ACC112 (cell line): ENCODE results near the gene DALRD3.

Source experiments
- H2AFZ ChIP-seq: fragments of 200-600 bp; sonication (generic); one replicate; pipeline ENCODE4 v1.6.0; 2017; ENCODE audit warnings: antibody characterized with exemption, low read length; ENCODE audit not compliant: unreplicated experiment
- H3K27ac ChIP-seq: fragments of 200-600 bp; sonication (generic); 2 replicates; pipeline ENCODE4 v1.5.1; 2014; ENCODE audit warnings: low read depth, mild to moderate bottlenecking, antibody characterized with exemption, low read length, moderate library complexity
- H3K27me3 ChIP-seq: fragments of 200-600 bp; sonication (generic); 2 replicates; pipeline ENCODE4 v1.6.1; 2014; ENCODE audit warnings: mild to moderate bottlenecking, antibody characterized with exemption, low read length, moderate library complexity, mixed read lengths; ENCODE audit not compliant: insufficient read depth
- H3K36me3 ChIP-seq: fragments of 200-600 bp; sonication (generic); 2 replicates; pipeline ENCODE4 v1.6.1; 2016; ENCODE audit warnings: mild to moderate bottlenecking, antibody characterized with exemption, low read length, moderate library complexity, mixed read lengths; ENCODE audit not compliant: insufficient read depth
- H3K4me1 ChIP-seq: fragments of 200-600 bp; sonication (generic); one replicate; pipeline ENCODE4 v1.6.1; 2016; ENCODE audit warnings: low read length, mixed read lengths; ENCODE audit not compliant: insufficient read depth, unreplicated experiment, control insufficient read depth
- H3K4me3 ChIP-seq: fragments of 200-600 bp; sonication (generic); 2 replicates; pipeline ENCODE4 v1.5.1; 2014; ENCODE audit warnings: mild to moderate bottlenecking, low read depth, low read length
- H3K79me2 ChIP-seq: fragments of 200-600 bp; sonication (generic); one replicate; pipeline ENCODE4 v1.6.0; 2016; ENCODE audit warnings: low read length; ENCODE audit not compliant: control insufficient read depth, unreplicated experiment, insufficient read depth

DALRD3 gene

DNA sequence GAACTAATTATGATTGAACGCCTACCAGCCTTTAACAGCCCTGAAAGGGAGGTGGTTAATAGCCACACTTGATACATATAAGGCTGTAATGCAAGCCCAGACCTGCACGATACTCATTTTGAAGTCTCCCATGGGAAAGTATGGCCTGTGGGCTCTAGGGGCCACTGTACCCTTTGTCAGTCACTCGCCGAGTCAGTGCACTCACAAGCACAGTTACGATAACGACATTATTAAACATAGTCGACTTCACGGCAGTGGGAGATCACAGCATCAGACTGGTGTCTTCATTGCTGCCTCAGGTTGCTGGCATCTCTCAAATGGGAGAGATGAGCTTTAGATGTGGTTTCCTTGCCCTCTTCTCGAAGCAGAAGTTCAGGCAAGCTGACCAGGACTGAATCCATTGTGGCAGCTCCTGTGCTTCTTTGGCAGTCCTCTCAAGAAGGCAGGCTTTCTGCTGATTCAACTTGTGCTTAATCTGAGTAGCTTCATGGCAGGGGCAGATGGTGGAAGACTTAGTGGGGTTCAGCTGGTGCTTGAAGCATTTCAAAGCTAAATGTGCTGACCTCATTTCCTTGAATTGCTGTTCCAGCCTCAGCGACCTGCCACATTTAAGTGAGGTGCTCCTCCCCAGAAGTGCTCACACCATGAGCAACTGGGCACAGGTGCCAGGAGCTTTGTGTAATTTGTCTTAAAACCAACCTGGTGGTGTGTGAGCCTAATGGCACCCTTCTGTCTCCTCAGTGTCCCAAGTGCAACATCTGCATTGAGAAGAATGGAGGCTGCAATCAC is 44.1 kb downstream of the DALRD3 start:
- Histone ChIP-seq H3K4me1 (no peaks in the 10 kb centered on the region), H2AFZ (no peak overlapping the region), H3K27ac (no peak overlapping the region), H3K36me3 (peaks cover 19% of the 10 kb centered on the region; the same call in 1 of the 2 replicates), H3K4me3 (no peak overlapping the region), H3K27me3 (no peaks in the 10 kb centered on the region), H3K79me2 (no peaks in the 10 kb centered on the region)

DNA sequence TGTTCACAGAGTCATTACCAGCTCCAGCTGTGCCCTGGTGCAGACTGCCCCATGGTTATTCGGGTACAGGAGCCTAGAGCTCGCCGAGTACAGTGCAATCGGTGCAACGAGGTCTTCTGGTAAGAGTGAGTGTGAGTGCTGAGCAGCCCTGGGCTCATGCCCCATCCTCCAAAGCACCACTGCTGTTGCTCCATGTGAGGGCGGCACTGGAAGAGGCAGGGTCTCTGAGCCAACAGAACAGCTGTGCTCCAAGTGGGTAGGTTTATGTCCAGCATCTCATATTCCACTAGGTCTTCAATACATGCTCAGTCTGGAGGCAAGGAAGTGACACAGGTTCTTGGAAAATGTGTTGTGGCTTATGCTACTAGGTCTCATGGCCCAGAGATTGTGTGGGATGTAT is 47.8 kb downstream of the DALRD3 start:
- H3K4me3 ChIP-seq: no peak overlapping the region
- H3K4me1 ChIP-seq: no peaks in the 10 kb centered on the region
- H3K27ac ChIP-seq: no peak overlapping the region
- H3K27me3 ChIP-seq: no peaks in the 10 kb centered on the region
- H3K79me2 ChIP-seq: no peaks in the 10 kb centered on the region
- H3K36me3 ChIP-seq: peaks cover 12% of the 10 kb centered on the region; the same call in 1 of the 2 replicates
- no peak overlapping the region for H2AFZ ChIP-seq

DNA sequence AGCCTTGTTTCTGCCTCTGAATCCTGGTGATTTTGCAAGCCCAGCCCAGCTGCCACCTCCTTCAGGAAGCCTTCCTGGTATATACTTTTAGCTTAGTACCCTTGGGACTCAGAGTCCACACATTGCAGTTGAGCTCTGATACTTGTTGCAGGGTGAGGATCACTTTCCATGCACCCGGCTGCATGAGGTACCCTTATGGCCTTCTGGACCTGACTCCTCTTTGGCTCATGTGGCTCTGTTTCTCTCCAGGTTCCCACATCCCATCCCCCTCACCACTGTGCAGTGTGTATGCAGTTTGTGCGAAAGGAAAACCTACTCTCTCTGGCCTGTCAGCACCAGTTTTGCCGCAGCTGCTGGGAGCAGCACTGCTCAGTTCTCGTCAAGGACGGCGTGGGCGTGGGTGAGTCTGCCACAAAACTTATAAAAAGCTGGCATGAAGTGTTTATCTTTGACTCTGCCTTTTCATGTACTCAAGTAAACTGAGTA is 51.5 kb downstream of the DALRD3 start:
- Histone ChIP-seq H3K79me2 (no peaks in the 10 kb centered on the region), H3K4me1 (no peaks in the 10 kb centered on the region), H3K4me3 (no peak overlapping the region), H3K36me3 (peaks cover 4% of the 10 kb centered on the region; the same call in 1 of the 2 replicates), H2AFZ (no peak overlapping the region), H3K27me3 (no peaks in the 10 kb centered on the region), H3K27ac (no peak overlapping the region)

DNA sequence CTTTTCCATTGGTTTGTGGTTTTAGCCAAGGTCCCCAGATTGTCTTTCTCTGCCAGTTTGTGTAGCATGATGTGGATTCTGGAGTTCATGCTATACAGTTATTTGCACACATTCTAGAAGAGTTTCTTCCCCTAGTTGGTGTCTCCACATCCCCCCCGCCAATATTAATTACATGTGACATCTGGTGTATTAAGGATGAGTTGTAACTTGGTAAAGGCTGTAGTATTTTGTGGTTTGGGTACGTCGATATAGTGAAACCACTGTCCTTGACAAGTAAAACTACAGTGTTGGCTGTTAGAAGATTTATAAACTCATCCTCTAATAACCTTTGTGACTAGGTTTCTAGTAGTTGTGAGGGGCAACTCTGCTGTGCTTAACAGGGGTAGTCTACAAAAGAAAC is 52.0 kb downstream of the DALRD3 start:
- H3K27ac ChIP-seq: no peak overlapping the region

More for the DNA sequence above, 52.0 kb downstream of the DALRD3 start:
- Histone ChIP-seq H3K4me3 (no peak overlapping the region), H3K79me2 (no peaks in the 10 kb centered on the region), H3K4me1 (no peaks in the 10 kb centered on the region), H3K27me3 (no peaks in the 10 kb centered on the region), H2AFZ (no peak overlapping the region), H3K36me3 (peaks cover under 1% of the 10 kb centered on the region; the same call in 1 of the 2 replicates)
